Kidney (tissue), 14 donors: ENCODE results near the gene KIF17. TPM values are rescaled to one million over a fixed set of nuclear protein-coding genes. Genes with fewer than 3 reads are reported as not detected.
A peak's percentile ranks its signal among the peaks of the same experiment; 100 is the strongest.

Source experiments
- DNase-seq, 5 donors: peaks; one replicate each; pipeline ENCODE4 v3.0.0-alpha.2; 2013 to 2020
- FAIRE-seq: peaks from 2 replicates; lab custom pipeline; 2012; peaks lifted over from hg19 to GRCh38; lab: Jason Lieb, UNC
- H3K27ac ChIP-seq, 2 donors: one replicate each; pipeline ENCODE4 v1.7.0; 2013; ENCODE audit warnings: low read depth in 2 of 2, low read length in 2 of 2, inconsistent platforms in 1 of 2
- H3K27me3 ChIP-seq: one replicate; pipeline ENCODE4 v1.7.1; 2013; ENCODE audit warnings: low read length, inconsistent platforms; ENCODE audit not compliant: control insufficient read depth, insufficient read depth
- H3K36me3 ChIP-seq, 3 donors: one replicate each; pipeline versions ENCODE4 v1.7.0 to v1.7.1; 2013; ENCODE audit warnings: low read length in 3 of 3, control low read depth in 1 of 3, inconsistent platforms in 1 of 3; ENCODE audit not compliant: insufficient read depth in 3 of 3, control insufficient read depth in 2 of 3
- H3K4me1 ChIP-seq, 3 donors: one replicate each; pipeline versions ENCODE4 v1.7.0 to v1.7.1; 2013; ENCODE audit warnings: low read length in 3 of 3, inconsistent platforms in 1 of 3, low read depth in 1 of 3; ENCODE audit not compliant: control insufficient read depth in 2 of 3, insufficient read depth in 2 of 3
- H3K4me3 ChIP-seq, 3 donors: one replicate each; pipeline versions ENCODE4 v1.7.0 to v1.8.1; 2013; ENCODE audit warnings: low read length in 3 of 3, control low read depth in 1 of 3, inconsistent platforms in 1 of 3
- H3K9ac ChIP-seq, 3 donors: one replicate each; pipeline versions ENCODE4 v1.7.0 to v1.7.1; 2013; ENCODE audit warnings: low read length in 3 of 3, control low read depth in 1 of 3, inconsistent platforms in 1 of 3
- H3K9me3 ChIP-seq, 3 donors: one replicate each; pipeline versions ENCODE4 v1.7.0 to v1.7.1; 2013; ENCODE audit warnings: low read length in 3 of 3, control low read depth in 1 of 3, inconsistent platforms in 1 of 3; ENCODE audit not compliant: control insufficient read depth in 2 of 3, insufficient read depth in 1 of 3
- CTCF ChIP-seq: IDR thresholded peaks from 3 replicates; pipeline ENCODE4 v1.5.1; 2012; ENCODE audit warnings: mild to moderate bottlenecking, moderate library complexity, borderline replicate concordance; ENCODE audit not compliant: insufficient read depth; ENCODE audit errors: extremely low read depth
- intact Hi-C: fragments of 100-400 bp; cut with DNase I; formaldehyde crosslinking; loops from one replicate; pipeline ENCODE4 v1.11.1; 2022
- polyA plus RNA-seq: library from polyadenylated mRNA; stranded (reverse); fragments of 350-450 nt; fragmentation: Illumina TruSeq; extraction: RNeasy Lipid Tissue Mini Kit (QIAGEN cat#74804); gene quantifications from one replicate; pipeline ENCODE4 v1.2.3, GENCODE V29; 2014; ENCODE audit warnings: low read depth, low replicate concordance; ENCODE audit not compliant: insufficient read depth
- total RNA-seq: library from RNA; stranded (reverse); fragmentation: NEBNext Ultra II Directional; extraction: Animal tissue kit (Norgen Biotek cat#: 25700); gene quantifications from one replicate; pipeline ENCODE4 v1.2.1, GENCODE V29; 2021
- donor health status: control.
- donor health status: control.
- donor health status: control.
- donor health status: control.
- donor health status: control.
- donor health status: DM: yes; HTN: yes; CAD: no.
- donor health status: Normal renal cell carcinoma (clear cell type).

KIF17 gene
- total and polyA plus RNA-seq, 2 donors from 2014 or later = 3.7 to 4.9 TPM

- Histone ChIP-seq H3K9ac (peak overlapping the region; percentile 48 to 82 (median 70)), H3K9me3 (no peaks in the 10 kb centered on the region), H3K4me3 (peak overlapping the region; percentile 72 to 96 (median 88)), H3K27me3 (no peaks in the 10 kb centered on the region), H3K4me1 (peaks cover 0 to 10% (median 6%) of the 10 kb centered on the region in 3 donors), H3K27ac (peak overlapping the region in 1 of 2 donors; percentile 51), H3K36me3 (peaks cover 0 to 14% (median 2%) of the 10 kb centered on the region in 3 donors)
- DNase-seq = no peak
- intact Hi-C loops = no loop called here
- no peak for FAIRE-seq
- TF ChIP-seq CTCF = no peak
Measured at GRCh38 chr1:20662110-20662475, 55.7 kb downstream of the KIF17 start.

DNA sequence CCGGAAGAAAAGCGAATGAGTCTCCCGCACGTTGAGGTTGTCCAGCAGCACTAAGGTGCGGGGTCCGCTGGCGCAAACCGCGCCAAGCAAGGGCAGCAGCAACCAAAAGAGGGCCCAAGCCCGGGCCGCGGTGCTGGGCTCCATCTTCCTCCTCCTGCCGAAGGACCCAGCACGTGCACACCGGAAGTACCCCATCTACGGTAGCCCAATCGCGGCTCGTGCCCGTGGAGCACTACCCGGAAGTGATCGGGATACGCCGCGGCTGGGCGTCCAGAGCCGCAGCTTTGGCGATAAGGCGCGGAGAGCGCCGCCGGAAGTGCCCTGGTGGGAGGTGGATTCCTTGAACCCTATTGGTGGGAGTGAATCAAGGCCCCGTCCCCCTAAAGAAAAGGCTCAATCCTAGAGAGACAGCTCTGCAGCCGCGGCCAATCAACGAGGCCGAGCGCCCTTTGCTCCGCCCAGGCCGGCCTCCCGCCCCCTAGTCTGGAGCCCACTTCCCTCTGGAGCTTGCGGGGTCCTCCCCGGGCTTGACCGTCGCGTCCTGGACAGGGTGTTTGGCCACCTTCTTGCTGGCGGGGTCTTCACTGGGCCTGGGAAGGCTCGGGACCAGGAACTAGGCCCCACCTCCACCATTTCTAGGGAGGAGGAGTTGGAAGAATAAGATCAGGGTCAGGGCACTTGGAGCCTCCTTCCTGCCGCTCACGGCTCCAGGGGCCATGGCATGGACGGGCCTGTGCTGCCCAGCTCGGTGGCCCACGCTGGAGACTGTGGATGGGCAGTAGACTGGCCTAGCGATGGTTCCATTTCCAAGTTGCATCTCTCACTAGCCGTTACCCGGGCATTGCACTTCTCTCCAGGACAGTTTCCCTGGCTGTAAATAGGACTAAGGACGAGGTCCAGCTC lies 56.3 kb downstream of the KIF17 start, which contains the start of gene DDOST:
Gene DDOST, minus strand, starts transcription at position 163 of the 903 bp plus-strand sequence. Its CDS starts 19 bp downstream, at position 144.
- FAIRE-seq (peak; percentile 98), DNase-seq (peak; percentile 98 to 99 (median 99))
- TF ChIP-seq CTCF = peak; percentile 44
- Histone ChIP-seq H3K27ac (peak within 1 kb of the TSS; percentile 34 to 51), H3K9ac (peak within 1 kb of the TSS; percentile 59 to 82 (median 70)), H3K36me3 (peaks cover 0 to 20% (median 2%) of the 10 kb centered on the region in 3 donors), H3K4me1 (peaks cover 0 to 10% (median 6%) of the 10 kb centered on the region in 3 donors), H3K27me3 (no peaks in the 10 kb centered on the region), H3K9me3 (no peaks in the 10 kb centered on the region), H3K4me3 (peak within 1 kb of the TSS; percentile 79 to 96 (median 88))
- intact Hi-C loops = no loop called here

GRCh38 chr1:20660847-20661206 lies 57.0 kb downstream of the KIF17 start:
- Histone ChIP-seq H3K4me1 (peaks cover 0 to 10% (median 6%) of the 10 kb centered on the region in 3 donors), H3K27ac (no peak overlapping the region), H3K9ac (peak overlapping the region; percentile 57 to 81 (median 59)), H3K27me3 (no peaks in the 10 kb centered on the region), H3K36me3 (peaks cover 2 to 26% (median 8%) of the 10 kb centered on the region in 3 donors), H3K9me3 (no peaks in the 10 kb centered on the region), H3K4me3 (peak overlapping the region; percentile 79 to 96 (median 88))
- FAIRE-seq = no peak
- intact Hi-C loops = no loop called here
- no peak for DNase-seq
- no peak for TF ChIP-seq CTCF
